ENCODE measurements around the gene SLC39A11.

GRCh38 chr17:72710834-72711233 lies 381.7 kb downstream of the SLC39A11 start:
- TF ChIP-seq, protein P1, sequence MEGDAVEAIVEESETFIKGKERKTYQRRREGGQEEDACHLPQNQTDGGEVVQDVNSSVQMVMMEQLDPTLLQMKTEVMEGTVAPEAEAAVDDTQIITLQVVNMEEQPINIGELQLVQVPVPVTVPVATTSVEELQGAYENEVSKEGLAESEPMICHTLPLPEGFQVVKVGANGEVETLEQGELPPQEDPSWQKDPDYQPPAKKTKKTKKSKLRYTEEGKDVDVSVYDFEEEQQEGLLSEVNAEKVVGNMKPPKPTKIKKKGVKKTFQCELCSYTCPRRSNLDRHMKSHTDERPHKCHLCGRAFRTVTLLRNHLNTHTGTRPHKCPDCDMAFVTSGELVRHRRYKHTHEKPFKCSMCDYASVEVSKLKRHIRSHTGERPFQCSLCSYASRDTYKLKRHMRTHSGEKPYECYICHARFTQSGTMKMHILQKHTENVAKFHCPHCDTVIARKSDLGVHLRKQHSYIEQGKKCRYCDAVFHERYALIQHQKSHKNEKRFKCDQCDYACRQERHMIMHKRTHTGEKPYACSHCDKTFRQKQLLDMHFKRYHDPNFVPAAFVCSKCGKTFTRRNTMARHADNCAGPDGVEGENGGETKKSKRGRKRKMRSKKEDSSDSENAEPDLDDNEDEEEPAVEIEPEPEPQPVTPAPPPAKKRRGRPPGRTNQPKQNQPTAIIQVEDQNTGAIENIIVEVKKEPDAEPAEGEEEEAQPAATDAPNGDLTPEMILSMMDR (conservative IDR thresholded peaks at IDR 0.05 in 1 of 2, IDR thresholded peaks at IDR 0.05 in 1 of 2; ENCODE audit: extremely low read depth in 1 of 2, insufficient read depth in 1 of 2, low read depth in 1 of 2, low read length in 2 of 2): no peak
- no peak for TF ChIP-seq EZH2 (IDR thresholded peaks at IDR 0.05; ENCODE audit: borderline replicate concordance, low read length)
